HepG2 (cell line): ENCODE measurements around the gene SERTAD3. TPM values are rescaled to one million over a fixed set of nuclear protein-coding genes. Genes with fewer than 3 reads are reported as not detected.

ENCODE experiments used
- ARNTL ChIP-seq: sonication (generic); formaldehyde crosslinking; IDR thresholded peaks from 2 replicates; pipeline ENCODE4 v1.4.0; 2020; ENCODE audit warnings: mild to moderate bottlenecking, missing genetic modification reagents
- MAZ ChIP-seq, 2 experiments: sonication (generic) in 1 of 2; formaldehyde crosslinking in 1 of 2; IDR thresholded peaks; 2 replicates each; pipeline versions ENCODE4 v1.5.0 to v1.6.1; 2012 to 2020; ENCODE audit warnings: low read depth in 2 of 2, mild to moderate bottlenecking in 2 of 2, borderline replicate concordance in 1 of 2, improper control_type of control experiment in 1 of 2, low read length in 1 of 2, missing genetic modification reagents in 1 of 2, moderate library complexity in 1 of 2
- MYNN ChIP-seq: sonication (generic); formaldehyde crosslinking; IDR thresholded peaks from 2 replicates; pipeline ENCODE4 v1.4.0; 2020; ENCODE audit warnings: mild to moderate bottlenecking, low read depth, missing genetic modification reagents
- PCBP2 ChIP-seq: fragments of 200-400 bp; formaldehyde crosslinking; optimal IDR thresholded peaks from 2 replicates; pipeline ENCODE3; 2018; ENCODE audit warnings: low read length, low read depth; ENCODE audit not compliant: poor library complexity, severe bottlenecking
- ZNF496 ChIP-seq: sonication (generic); formaldehyde crosslinking; IDR thresholded peaks from 2 replicates; pipeline ENCODE4 v1.8.1; 2023; ENCODE audit warnings: mild to moderate bottlenecking, moderate library complexity, missing genetic modification reagents; ENCODE audit not compliant: insufficient replicate concordance
- ZNF660 ChIP-seq: sonication (generic); formaldehyde crosslinking; IDR thresholded peaks from 2 replicates; pipeline ENCODE4 v1.5.1; 2020; ENCODE audit warnings: mild to moderate bottlenecking, low read depth, missing genetic modification reagents, borderline replicate concordance
- polyA plus RNA-seq, 8 experiments: library from polyadenylated mRNA; depleted of rRNA in 3 of 8; stranded (reverse) in 7 of 8; unstranded in 1 of 8; fragments of >200 nt; fragmentation: Illumina TruSeq in 4 of 8; extraction: Trizol in 4 of 8; gene quantifications; 2 replicates each; pipeline versions ENCODE4 v1.2.1 to v1.2.3, GENCODE V29; 2011 to 2016; ENCODE audit warnings: low read depth in 4 of 8, missing spikeins in 1 of 8, mixed read lengths in 1 of 8; ENCODE audit not compliant: insufficient read depth in 1 of 8
- total RNA-seq, 5 experiments: library from RNA; depleted of rRNA; stranded (reverse); fragments of >200 nt; fragmentation: Illumina TruSeq; extraction: Trizol; gene quantifications; 2 replicates each; pipeline ENCODE4 v1.2.3, GENCODE V29; 2016; ENCODE audit warnings: low read depth in 1 of 5
- TF ChIP-seq, protein P1 (sequence below): sonication (generic); formaldehyde crosslinking; IDR thresholded peaks from 2 replicates; pipeline ENCODE4 v1.8.0; 2022; ENCODE audit warnings: missing genetic modification reagents, mild to moderate bottlenecking, moderate library complexity, borderline replicate concordance
- TF ChIP-seq, protein P2 (sequence below): sonication (generic); formaldehyde crosslinking; IDR thresholded peaks from 2 replicates; pipeline ENCODE4 v1.5.0; 2020; ENCODE audit warnings: missing genetic modification reagents
- TF ChIP-seq, protein P3 (sequence below): sonication (generic); formaldehyde crosslinking; IDR thresholded peaks from 2 replicates; pipeline ENCODE4 v1.4.0; 2020; ENCODE audit warnings: missing genetic modification reagents, mild to moderate bottlenecking, borderline replicate concordance
- TF ChIP-seq, protein P4 (sequence below): sonication (generic); formaldehyde crosslinking; IDR thresholded peaks from 2 replicates; pipeline ENCODE4 v1.4.0; 2020; ENCODE audit warnings: missing genetic modification reagents
- TF ChIP-seq, protein P5 (sequence below): sonication (generic); formaldehyde crosslinking; IDR thresholded peaks from 2 replicates; pipeline ENCODE4 v1.4.0; 2020; ENCODE audit warnings: mild to moderate bottlenecking, missing genetic modification reagents

The SERTAD3 gene
- total and polyA plus RNA-seq, 2 of the 13 experiments (the other 11 are each of a cell fraction or from before 2014, with no cell fraction given): 9.6 to 16.9 TPM

DNA sequence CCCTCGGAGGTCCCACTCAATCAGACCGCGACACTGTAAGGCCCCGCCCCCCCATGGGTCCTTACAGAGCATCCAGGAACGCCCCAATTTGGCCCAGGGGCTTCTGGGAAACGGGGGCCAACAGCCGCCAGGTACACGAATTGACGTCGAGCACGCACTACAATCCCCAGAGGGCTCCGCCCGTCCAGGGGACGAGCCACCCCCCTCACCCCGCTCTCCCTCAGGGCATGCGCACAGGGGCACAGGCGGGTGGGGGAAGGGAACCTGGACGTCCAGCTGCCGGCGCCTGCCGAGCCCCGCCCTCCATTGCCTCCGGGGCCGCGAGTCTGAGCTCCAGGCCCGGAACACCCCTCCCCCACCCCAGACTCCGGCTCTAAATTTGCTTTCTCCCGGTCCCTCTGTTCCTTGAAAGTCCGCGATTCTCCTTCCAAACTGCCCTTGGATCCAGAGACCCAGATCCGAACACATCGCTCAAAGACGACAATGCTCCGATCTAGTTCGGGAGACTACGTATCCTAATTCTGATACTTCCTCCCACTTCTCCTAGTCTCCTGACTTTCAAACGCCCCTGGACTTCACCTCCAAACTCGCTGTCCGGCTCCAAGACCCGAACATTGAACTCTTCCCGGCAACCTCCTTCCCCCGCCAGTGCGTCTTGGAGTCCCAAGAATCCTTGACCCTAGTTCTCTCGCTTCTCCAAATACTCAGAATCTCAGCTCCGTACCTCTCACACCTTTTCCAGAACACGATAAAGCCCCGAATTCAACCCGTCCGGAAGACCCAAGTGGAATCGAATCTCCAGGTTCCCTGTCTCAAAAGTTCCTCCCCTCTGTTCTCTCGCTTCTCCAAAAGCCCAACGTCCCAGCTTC, 770 bp downstream of the SERTAD3 start (continued):
- TF ChIP-seq, protein P1, sequence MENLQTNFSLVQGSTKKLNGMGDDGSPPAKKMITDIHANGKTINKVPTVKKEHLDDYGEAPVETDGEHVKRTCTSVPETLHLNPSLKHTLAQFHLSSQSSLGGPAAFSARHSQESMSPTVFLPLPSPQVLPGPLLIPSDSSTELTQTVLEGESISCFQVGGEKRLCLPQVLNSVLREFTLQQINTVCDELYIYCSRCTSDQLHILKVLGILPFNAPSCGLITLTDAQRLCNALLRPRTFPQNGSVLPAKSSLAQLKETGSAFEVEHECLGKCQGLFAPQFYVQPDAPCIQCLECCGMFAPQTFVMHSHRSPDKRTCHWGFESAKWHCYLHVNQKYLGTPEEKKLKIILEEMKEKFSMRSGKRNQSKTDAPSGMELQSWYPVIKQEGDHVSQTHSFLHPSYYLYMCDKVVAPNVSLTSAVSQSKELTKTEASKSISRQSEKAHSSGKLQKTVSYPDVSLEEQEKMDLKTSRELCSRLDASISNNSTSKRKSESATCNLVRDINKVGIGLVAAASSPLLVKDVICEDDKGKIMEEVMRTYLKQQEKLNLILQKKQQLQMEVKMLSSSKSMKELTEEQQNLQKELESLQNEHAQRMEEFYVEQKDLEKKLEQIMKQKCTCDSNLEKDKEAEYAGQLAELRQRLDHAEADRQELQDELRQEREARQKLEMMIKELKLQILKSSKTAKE (CRISPR knock-in tag): no peak
- TF ChIP-seq, protein P2, sequence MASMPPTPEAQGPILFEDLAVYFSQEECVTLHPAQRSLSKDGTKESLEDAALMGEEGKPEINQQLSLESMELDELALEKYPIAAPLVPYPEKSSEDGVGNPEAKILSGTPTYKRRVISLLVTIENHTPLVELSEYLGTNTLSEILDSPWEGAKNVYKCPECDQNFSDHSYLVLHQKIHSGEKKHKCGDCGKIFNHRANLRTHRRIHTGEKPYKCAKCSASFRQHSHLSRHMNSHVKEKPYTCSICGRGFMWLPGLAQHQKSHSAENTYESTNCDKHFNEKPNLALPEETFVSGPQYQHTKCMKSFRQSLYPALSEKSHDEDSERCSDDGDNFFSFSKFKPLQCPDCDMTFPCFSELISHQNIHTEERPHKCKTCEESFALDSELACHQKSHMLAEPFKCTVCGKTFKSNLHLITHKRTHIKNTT (CRISPR knock-in tag): no peak
- TF ChIP-seq ZNF660 (CRISPR knock-in tag): no peak
- TF ChIP-seq, protein P3, sequence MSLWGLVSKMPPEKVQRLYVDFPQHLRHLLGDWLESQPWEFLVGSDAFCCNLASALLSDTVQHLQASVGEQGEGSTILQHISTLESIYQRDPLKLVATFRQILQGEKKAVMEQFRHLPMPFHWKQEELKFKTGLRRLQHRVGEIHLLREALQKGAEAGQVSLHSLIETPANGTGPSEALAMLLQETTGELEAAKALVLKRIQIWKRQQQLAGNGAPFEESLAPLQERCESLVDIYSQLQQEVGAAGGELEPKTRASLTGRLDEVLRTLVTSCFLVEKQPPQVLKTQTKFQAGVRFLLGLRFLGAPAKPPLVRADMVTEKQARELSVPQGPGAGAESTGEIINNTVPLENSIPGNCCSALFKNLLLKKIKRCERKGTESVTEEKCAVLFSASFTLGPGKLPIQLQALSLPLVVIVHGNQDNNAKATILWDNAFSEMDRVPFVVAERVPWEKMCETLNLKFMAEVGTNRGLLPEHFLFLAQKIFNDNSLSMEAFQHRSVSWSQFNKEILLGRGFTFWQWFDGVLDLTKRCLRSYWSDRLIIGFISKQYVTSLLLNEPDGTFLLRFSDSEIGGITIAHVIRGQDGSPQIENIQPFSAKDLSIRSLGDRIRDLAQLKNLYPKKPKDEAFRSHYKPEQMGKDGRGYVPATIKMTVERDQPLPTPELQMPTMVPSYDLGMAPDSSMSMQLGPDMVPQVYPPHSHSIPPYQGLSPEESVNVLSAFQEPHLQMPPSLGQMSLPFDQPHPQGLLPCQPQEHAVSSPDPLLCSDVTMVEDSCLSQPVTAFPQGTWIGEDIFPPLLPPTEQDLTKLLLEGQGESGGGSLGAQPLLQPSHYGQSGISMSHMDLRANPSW (CRISPR knock-in tag): no peak
- TF ChIP-seq, protein P4, sequence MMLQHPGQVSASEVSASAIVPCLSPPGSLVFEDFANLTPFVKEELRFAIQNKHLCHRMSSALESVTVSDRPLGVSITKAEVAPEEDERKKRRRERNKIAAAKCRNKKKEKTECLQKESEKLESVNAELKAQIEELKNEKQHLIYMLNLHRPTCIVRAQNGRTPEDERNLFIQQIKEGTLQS (CRISPR knock-in tag): no peak
- TF ChIP-seq ZNF496 (CRISPR knock-in tag): no peak
- peak; percentile 82 for TF ChIP-seq MAZ (IDR thresholded peaks at IDR 0.05; ENCODE audit: borderline replicate concordance, low read depth, low read length)
- peak; percentile 83 for TF ChIP-seq MAZ (CRISPR knock-in tag; IDR thresholded peaks at IDR 0.05; ENCODE audit: low read depth)
- TF ChIP-seq, protein P5, sequence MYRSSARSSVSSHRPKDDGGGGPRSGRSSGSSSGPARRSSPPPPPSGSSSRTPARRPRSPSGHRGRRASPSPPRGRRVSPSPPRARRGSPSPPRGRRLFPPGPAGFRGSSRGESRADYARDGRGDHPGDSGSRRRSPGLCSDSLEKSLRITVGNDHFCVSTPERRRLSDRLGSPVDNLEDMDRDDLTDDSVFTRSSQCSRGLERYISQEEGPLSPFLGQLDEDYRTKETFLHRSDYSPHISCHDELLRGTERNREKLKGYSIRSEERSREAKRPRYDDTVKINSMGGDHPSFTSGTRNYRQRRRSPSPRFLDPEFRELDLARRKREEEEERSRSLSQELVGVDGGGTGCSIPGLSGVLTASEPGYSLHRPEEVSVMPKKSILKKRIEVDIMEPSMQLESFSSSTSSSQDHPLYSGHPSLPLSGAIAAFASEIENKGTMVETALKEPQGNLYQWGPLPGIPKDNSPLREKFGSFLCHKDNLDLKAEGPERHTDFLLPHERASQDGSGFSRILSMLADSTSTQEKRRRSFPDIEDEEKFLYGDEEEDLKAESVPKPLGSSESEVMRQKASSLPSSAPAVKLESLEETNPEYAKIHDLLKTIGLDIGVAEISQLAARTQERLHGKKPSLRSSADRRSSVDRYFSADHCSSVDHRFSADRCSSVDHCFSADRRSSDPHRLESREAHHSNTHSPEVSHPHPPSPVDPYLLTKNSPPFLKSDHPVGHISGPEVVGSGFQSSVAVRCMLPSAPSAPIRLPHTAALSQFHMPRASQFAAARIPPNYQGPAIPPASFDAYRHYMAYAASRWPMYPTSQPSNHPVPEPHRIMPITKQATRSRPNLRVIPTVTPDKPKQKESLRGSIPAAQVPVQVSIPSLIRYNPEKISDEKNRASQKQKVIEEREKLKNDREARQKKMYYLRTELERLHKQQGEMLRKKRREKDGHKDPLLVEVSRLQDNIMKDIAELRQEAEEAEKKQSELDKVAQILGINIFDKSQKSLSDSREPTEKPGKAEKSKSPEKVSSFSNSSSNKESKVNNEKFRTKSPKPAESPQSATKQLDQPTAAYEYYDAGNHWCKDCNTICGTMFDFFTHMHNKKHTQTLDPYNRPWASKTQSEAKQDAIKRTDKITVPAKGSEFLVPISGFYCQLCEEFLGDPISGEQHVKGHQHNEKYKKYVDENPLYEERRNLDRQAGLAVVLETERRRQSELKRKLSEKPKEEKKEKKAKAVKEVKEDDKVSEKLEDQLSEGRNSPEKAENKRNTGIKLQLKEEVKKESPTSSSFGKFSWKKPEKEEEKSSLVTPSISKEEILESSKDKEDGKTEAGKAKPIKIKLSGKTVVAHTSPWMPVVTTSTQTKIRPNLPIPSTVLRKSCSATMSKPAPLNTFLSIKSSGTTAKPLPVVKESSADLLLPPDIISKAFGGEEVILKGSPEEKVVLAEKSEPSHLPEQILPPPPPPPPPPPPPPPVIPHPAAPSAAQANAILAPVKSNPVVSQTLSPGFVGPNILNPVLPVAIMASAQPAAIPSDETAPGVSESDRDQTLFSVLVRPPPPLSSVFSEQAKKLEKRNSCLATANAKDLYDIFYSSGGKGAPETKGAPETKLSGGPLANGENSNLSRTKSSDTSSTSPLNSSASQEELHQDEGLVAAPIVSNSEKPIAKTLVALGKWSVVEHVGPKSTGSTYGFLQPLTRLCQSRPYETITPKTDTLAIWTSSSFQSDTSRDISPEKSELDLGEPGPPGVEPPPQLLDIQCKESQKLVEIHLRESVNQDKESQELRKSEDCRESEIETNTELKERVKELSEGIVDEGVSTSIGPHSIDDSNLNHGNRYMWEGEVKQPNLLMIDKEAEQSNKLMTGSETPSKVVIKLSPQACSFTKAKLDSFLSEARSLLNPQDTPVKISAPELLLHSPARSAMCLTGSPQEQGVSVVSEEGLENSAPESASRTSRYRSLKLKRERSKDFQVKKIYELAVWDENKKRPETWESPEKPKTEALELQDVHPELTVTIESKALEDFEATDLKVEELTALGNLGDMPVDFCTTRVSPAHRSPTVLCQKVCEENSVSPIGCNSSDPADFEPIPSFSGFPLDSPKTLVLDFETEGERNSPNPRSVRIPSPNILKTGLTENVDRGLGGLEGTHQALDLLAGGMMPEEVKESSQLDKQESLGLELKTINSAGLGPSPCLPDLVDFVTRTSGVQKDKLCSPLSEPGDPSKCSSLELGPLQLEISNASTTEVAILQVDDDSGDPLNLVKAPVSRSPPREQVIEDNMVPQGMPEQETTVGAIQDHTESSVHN: no peak
- no peak for TF ChIP-seq PCBP2
- no peak for TF ChIP-seq ARNTL
- no peak for TF ChIP-seq MYNN (CRISPR knock-in tag)
